Right lobe of liver (tissue), 4 donors: ENCODE results near the gene CMTM2.

Source experiments
- POLR2A ChIP-seq: fragments of 450-650 bp; IDR thresholded peaks from one replicate; pipeline ENCODE4 v1.6.1; 2017; ENCODE audit warnings: antibody characterized with exemption, mild to moderate bottlenecking
- TF ChIP-seq, protein P1 (sequence below), 4 donors: fragments of 200-600 bp in 3 of 4; fragments of 450-650 bp in 1 of 4; IDR thresholded peaks; one replicate each; pipeline versions ENCODE4 v1.5.1 to v1.8.0; 2016 to 2022; ENCODE audit warnings: antibody characterized with exemption in 4 of 4, mild to moderate bottlenecking in 2 of 4
- donor health status: DM: no; HTN: no; CAD: no.
- donor health status: DM: no; HTN: no; CAD: no.
- donor health status: DM: no; HTN: yes; CAD: no.

DNA sequence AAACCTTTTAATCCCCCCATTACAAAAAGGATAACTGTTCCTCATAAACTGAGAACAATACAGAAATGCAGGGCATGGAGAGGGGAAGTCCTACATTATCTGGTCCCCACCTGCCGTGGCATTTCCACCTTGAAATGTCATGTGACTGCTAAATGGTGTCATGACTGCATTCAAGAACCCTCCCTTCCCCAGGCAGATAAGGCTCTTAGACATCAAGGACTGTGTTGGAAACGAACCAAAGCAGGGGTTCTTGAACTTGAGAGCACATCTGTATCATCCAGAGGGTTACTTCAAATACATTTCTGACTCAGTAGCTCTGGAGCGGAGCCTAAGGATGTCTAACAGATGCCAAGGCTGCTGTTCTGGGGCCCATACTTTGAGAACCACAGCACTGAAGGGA, 43.6 kb downstream of the CMTM2 start:
- TF ChIP-seq, protein P1, sequence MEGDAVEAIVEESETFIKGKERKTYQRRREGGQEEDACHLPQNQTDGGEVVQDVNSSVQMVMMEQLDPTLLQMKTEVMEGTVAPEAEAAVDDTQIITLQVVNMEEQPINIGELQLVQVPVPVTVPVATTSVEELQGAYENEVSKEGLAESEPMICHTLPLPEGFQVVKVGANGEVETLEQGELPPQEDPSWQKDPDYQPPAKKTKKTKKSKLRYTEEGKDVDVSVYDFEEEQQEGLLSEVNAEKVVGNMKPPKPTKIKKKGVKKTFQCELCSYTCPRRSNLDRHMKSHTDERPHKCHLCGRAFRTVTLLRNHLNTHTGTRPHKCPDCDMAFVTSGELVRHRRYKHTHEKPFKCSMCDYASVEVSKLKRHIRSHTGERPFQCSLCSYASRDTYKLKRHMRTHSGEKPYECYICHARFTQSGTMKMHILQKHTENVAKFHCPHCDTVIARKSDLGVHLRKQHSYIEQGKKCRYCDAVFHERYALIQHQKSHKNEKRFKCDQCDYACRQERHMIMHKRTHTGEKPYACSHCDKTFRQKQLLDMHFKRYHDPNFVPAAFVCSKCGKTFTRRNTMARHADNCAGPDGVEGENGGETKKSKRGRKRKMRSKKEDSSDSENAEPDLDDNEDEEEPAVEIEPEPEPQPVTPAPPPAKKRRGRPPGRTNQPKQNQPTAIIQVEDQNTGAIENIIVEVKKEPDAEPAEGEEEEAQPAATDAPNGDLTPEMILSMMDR (IDR thresholded peaks at IDR 0.05): no peak
- no peak for TF ChIP-seq POLR2A
